ENCODE measurements around the gene PIK3CB. TPM values are rescaled to one million over a fixed set of nuclear protein-coding genes. Genes with fewer than 3 reads are reported as not detected.

The PIK3CB gene
- total RNA-seq, 1 experiment from 2014 or later = 59.3 TPM

- BruUV-seq (replicated peaks) = no TSS peak
- Mint-ChIP-seq H3K9me3 (ENCODE audit: low read depth, unreplicated experiment) (peaks cover 11% of the 10 kb centered on the region), H3K27me3 (ENCODE audit: unreplicated experiment) (no peaks in the 10 kb centered on the region), H3K4me1 (ENCODE audit: low read depth, unreplicated experiment) (no peaks in the 10 kb centered on the region), H3K27ac (ENCODE audit: unreplicated experiment) (no peak overlapping the region), H3K36me3 (ENCODE audit: insufficient read depth, unreplicated experiment) (peaks cover 4% of the 10 kb centered on the region), H3K4me3 (ENCODE audit: low read depth, unreplicated experiment) (no peak overlapping the region)
- CTCF ChIA-PET = interaction anchor here (0.6 to 0.7 kb wide), 2 partner anchors 14 to 175 kb away, joined by 3 to 5 read pairs; no protein-coding TSS in a partner anchor
- no peak for DNase-seq
- intact Hi-C loops (cut with micrococcal nuclease; ENCODE audit: unreplicated experiment) = no loop called here
- no peak for TF ChIP-seq CTCF (IDR thresholded peaks at IDR 0.05; ENCODE audit: unreplicated experiment)
These were observed 42.5 kb upstream of the PIK3CB start for GRCh38 chr3:138877226-138877625.

- peaks cover 4% of the 10 kb centered on the region for H3K36me3 Mint-ChIP-seq (ENCODE audit: insufficient read depth, unreplicated experiment)
- DNase-seq = no peak
- H3K27me3 Mint-ChIP-seq (ENCODE audit: unreplicated experiment) = no peaks in the 10 kb centered on the region
- H3K27ac Mint-ChIP-seq (ENCODE audit: unreplicated experiment) = no peak overlapping the region
- no TSS peak for BruUV-seq (replicated peaks)
- CTCF ChIA-PET = interaction anchor here (0.7 kb wide), 1 partner anchor 13 kb away, joined by 3 read pairs; no protein-coding TSS in a partner anchor
- no peak for TF ChIP-seq CTCF (IDR thresholded peaks at IDR 0.05; ENCODE audit: unreplicated experiment)
- H3K4me1 Mint-ChIP-seq (ENCODE audit: low read depth, unreplicated experiment) = no peaks in the 10 kb centered on the region
- intact Hi-C loops (cut with micrococcal nuclease; ENCODE audit: unreplicated experiment) = no loop called here
- H3K9me3 Mint-ChIP-seq (ENCODE audit: low read depth, unreplicated experiment) = peaks cover 11% of the 10 kb centered on the region
- H3K4me3 Mint-ChIP-seq (ENCODE audit: low read depth, unreplicated experiment) = no peak overlapping the region
These were observed 41.3 kb upstream of the PIK3CB start for GRCh38 chr3:138875754-138876664.

GRCh38 chr3:138875096-138875753 is 40.5 kb upstream of the PIK3CB start:
- Mint-ChIP-seq H3K4me3 (ENCODE audit: low read depth, unreplicated experiment) (no peak overlapping the region), H3K27ac (ENCODE audit: unreplicated experiment) (no peak overlapping the region), H3K36me3 (ENCODE audit: insufficient read depth, unreplicated experiment) (peaks cover 4% of the 10 kb centered on the region), H3K27me3 (ENCODE audit: unreplicated experiment) (no peaks in the 10 kb centered on the region), H3K9me3 (ENCODE audit: low read depth, unreplicated experiment) (peaks cover 11% of the 10 kb centered on the region), H3K4me1 (ENCODE audit: low read depth, unreplicated experiment) (no peaks in the 10 kb centered on the region)
- no TSS peak for BruUV-seq (replicated peaks)
- intact Hi-C loops (cut with micrococcal nuclease; ENCODE audit: unreplicated experiment) = no loop called here
- no peak for DNase-seq
- CTCF ChIA-PET = interaction anchor here (0.6 kb wide), 2 partner anchors 104 to 1212 kb away, joined by 6 to 8 read pairs; no protein-coding TSS in a partner anchor
- no peak for TF ChIP-seq CTCF (IDR thresholded peaks at IDR 0.05; ENCODE audit: unreplicated experiment)

GRCh38 chr3:138873471-138874278 is 38.9 kb upstream of the PIK3CB start:
- no peaks in the 10 kb centered on the region for H3K27me3 Mint-ChIP-seq (ENCODE audit: unreplicated experiment)
- peaks cover 11% of the 10 kb centered on the region for H3K9me3 Mint-ChIP-seq (ENCODE audit: low read depth, unreplicated experiment)
- no peak for TF ChIP-seq CTCF (IDR thresholded peaks at IDR 0.05; ENCODE audit: unreplicated experiment)
- H3K4me3 Mint-ChIP-seq (ENCODE audit: low read depth, unreplicated experiment) = no peak overlapping the region
- CTCF ChIA-PET = interaction anchor here (1.4 kb wide), 1 partner anchor 11 kb away, joined by 5 read pairs; no protein-coding TSS in a partner anchor
- H3K27ac Mint-ChIP-seq (ENCODE audit: unreplicated experiment) = no peak overlapping the region
- H3K4me1 Mint-ChIP-seq (ENCODE audit: low read depth, unreplicated experiment) = no peaks in the 10 kb centered on the region
- peaks cover 4% of the 10 kb centered on the region for H3K36me3 Mint-ChIP-seq (ENCODE audit: insufficient read depth, unreplicated experiment)
- BruUV-seq (replicated peaks) = no TSS peak
- DNase-seq = no peak
- intact Hi-C loops (cut with micrococcal nuclease; ENCODE audit: unreplicated experiment) = no loop called here

Measured in Calu3 (cell line).